K562 (cell line): Measurements from ENCODE around the gene FAM83F.

Source experiments
- CTCF ChIP-seq, 3 experiments: IDR thresholded peaks in 2 of 3; conservative IDR thresholded peaks in 1 of 3; 2 replicates each; pipeline ENCODE4 v1.5.1; 2011 to 2012; ENCODE audit warnings: low read length in 3 of 3, mild to moderate bottlenecking in 3 of 3, control low read depth in 2 of 3, improper control_type of control experiment in 1 of 3, inconsistent platforms in 1 of 3, low read depth in 1 of 3, mixed read lengths in 1 of 3, moderate library complexity in 1 of 3; ENCODE audit not compliant: insufficient read depth in 2 of 3
- EZH2 ChIP-seq: IDR thresholded peaks from 2 replicates; pipeline ENCODE4 v1.6.1; 2012; ENCODE audit warnings: low read depth, mild to moderate bottlenecking, inconsistent platforms, low read length, borderline replicate concordance
- HIVEP1 ChIP-seq: fragments of 250-450 bp; sonication (Bioruptor Pico); IDR thresholded peaks from 2 replicates; pipeline ENCODE4 v1.4.0; 2020; ENCODE audit warnings: mild to moderate bottlenecking
- MAX ChIP-seq: sonication (generic); formaldehyde crosslinking; IDR thresholded peaks from 2 replicates; pipeline ENCODE4 v1.9.0; 2022; ENCODE audit warnings: mild to moderate bottlenecking, missing genetic modification reagents
- POLR2A ChIP-seq: fragments of 450-650 bp; conservative IDR thresholded peaks from 2 replicates; pipeline ENCODE4 v1.6.1; 2016
- TEAD2 ChIP-seq: fragments of 450-650 bp; IDR thresholded peaks from 2 replicates; pipeline ENCODE4 v1.6.1; 2016; ENCODE audit warnings: missing genetic modification characterization, control low read depth, missing compliant biosample characterization
- XRCC5 ChIP-seq: fragments of 200-400 bp; formaldehyde crosslinking; IDR thresholded peaks from 2 replicates; pipeline ENCODE4 v1.6.1; 2017; ENCODE audit warnings: low read depth, mild to moderate bottlenecking, low read length
- YY1 ChIP-seq, 3 experiments: IDR thresholded peaks; 2 replicates each; pipeline ENCODE4 v1.6.1; 2011; ENCODE audit warnings: low read length in 2 of 3, mild to moderate bottlenecking in 2 of 3, moderate library complexity in 2 of 3, borderline replicate concordance in 1 of 3, control low read depth in 1 of 3, low read depth in 1 of 3; ENCODE audit not compliant: insufficient read depth in 3 of 3, insufficient replicate concordance in 2 of 3, control insufficient read depth in 1 of 3, insufficient read length in 1 of 3; ENCODE audit errors: extremely low read depth in 1 of 3
- ZKSCAN3 ChIP-seq: fragments of 250-450 bp; sonication (Bioruptor Pico); IDR thresholded peaks from 2 replicates; pipeline ENCODE4 v1.4.0; 2020
- TF ChIP-seq, protein P1 (sequence below): fragments of 250-450 bp; sonication (Bioruptor Pico); IDR thresholded peaks from 2 replicates; pipeline ENCODE4 v1.8.0; 2021; ENCODE audit warnings: moderate library complexity, mild to moderate bottlenecking, inconsistent platforms

DNA sequence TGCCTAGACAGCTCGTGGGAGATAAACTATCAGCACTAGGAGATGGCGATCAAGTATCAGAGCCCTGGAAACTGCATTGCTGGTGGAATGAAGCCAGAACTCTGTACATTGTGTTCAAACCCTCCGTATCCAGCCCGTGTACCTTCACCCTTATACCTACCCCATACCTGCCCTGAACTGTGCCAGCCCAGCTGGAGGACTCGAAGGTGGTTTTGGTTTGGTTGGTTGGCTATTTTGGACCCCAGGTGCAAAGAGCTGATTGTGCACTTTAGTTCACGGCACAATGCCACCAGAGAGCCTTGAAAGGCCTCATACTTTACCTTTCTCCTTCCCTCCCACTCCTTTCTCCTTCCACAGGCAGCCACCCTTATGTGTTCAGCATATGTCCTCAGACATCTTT, 16.0 kb downstream of the FAM83F start:
- TF ChIP-seq TEAD2: no peak
- no peak for TF ChIP-seq POLR2A
- TF ChIP-seq HIVEP1: no peak
- TF ChIP-seq, protein P1, sequence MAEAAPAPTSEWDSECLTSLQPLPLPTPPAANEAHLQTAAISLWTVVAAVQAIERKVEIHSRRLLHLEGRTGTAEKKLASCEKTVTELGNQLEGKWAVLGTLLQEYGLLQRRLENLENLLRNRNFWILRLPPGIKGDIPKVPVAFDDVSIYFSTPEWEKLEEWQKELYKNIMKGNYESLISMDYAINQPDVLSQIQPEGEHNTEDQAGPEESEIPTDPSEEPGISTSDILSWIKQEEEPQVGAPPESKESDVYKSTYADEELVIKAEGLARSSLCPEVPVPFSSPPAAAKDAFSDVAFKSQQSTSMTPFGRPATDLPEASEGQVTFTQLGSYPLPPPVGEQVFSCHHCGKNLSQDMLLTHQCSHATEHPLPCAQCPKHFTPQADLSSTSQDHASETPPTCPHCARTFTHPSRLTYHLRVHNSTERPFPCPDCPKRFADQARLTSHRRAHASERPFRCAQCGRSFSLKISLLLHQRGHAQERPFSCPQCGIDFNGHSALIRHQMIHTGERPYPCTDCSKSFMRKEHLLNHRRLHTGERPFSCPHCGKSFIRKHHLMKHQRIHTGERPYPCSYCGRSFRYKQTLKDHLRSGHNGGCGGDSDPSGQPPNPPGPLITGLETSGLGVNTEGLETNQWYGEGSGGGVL (CRISPR knock-in tag): no peak
- TF ChIP-seq MAX (CRISPR knock-in tag): no peak
- TF ChIP-seq XRCC5: no peak
- TF ChIP-seq YY1 (IDR thresholded peaks at IDR 0.05; ENCODE audit: borderline replicate concordance in 1 of 3, control insufficient read depth in 1 of 3, extremely low read depth in 1 of 3, insufficient read depth in 3 of 3, insufficient read length in 1 of 3, insufficient replicate concordance in 2 of 3, low read depth in 1 of 3, low read length in 2 of 3): no peak
- no peak for TF ChIP-seq EZH2
- TF ChIP-seq ZKSCAN3 (CRISPR knock-in tag): no peak
- no peak for TF ChIP-seq CTCF (IDR thresholded peaks at IDR 0.05 in 2 of 3, conservative IDR thresholded peaks at IDR 0.05 in 1 of 3; ENCODE audit: insufficient read depth in 2 of 3, low read depth in 1 of 3, low read length in 3 of 3)
